Peyer's patch (tissue), 4 donors: ENCODE results near the gene CWC27.

ENCODE experiments used
- CTCF ChIP-seq, 6 experiments: fragments of 450-650 bp in 4 of 6; fragments of 200-600 bp in 2 of 6; sonication (generic) in 1 of 6; IDR thresholded peaks; one replicate each; pipeline ENCODE4 v1.5.1; 2017 to 2019; ENCODE audit warnings: antibody characterized with exemption in 6 of 6, mild to moderate bottlenecking in 3 of 6, moderate library complexity in 1 of 6
- POLR2A ChIP-seq, 2 donors: fragments of 450-650 bp; IDR thresholded peaks; one replicate each; pipeline ENCODE4 v1.5.1; 2017; ENCODE audit warnings: antibody characterized with exemption in 2 of 2, mild to moderate bottlenecking in 2 of 2, moderate library complexity in 2 of 2

DNA sequence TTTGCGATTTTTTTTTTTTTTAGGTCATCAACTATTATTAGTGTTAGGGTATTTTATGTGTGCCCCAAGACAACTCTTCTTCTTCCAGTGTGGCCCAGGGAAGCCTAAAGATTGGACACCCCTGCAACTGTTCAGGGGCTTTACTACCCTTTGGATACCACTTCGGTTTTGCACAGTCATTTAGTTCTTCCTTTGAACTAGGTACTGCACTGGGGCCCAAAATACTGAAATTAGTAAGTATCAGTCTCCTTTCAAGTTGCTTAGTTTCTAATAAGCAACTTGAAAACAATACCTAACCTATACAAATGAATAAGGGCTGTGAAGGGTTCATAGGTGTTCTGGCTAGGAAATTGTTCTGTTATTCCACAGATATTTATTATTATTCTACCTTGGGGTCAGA is 45.3 kb downstream of the CWC27 start:
- TF ChIP-seq CTCF (IDR thresholded peaks at IDR 0.05) (no peak), POLR2A (IDR thresholded peaks at IDR 0.05) (no peak)
